Measurements from ENCODE around the gene WIF1. TPM values are rescaled to one million over a fixed set of nuclear protein-coding genes. Genes with fewer than 3 reads are reported as not detected.
A peak's percentile ranks its signal among the peaks of the same experiment; 100 is the strongest.

Gene WIF1
- total RNA-seq, 1 donor from 2014 or later = 0.19 TPM

- peak; percentile 48 for DNase-seq (ENCODE audit: low read depth)
Observed at GRCh38 chr12:65123435-65124063, 2.4 kb upstream of the WIF1 start.

- DNase-seq (ENCODE audit: low read depth) = peak; percentile 23
Observed at GRCh38 chr12:65122703-65123102, 1.6 kb upstream of the WIF1 start.

DNA sequence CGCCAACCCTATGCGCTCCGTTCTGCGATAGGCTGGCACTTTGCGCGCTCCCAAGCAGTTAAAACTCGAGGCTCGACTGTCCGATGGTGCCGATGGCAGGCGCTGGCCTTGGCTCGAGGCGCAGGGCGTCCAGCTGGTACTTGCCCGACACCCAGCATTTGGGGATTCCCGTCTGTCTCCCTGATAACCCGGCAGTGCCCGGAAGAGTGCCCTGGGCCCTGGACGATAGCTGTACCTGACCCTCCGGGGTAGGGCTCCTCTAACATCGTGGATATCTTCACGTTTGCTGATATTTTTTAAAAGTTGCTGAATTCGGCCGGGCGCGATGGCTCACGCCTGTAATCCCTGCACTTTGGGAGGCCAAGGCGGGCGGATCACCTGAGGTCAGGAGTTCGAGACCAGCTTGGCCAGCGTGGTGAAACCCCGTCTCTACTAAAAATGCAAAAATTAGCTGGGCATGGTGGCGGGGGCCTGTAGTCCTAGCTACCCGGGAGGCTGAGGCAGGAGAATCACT is 908 bp upstream of the WIF1 start:
- DNase-seq (ENCODE audit: low read depth) = no peak

DNA sequence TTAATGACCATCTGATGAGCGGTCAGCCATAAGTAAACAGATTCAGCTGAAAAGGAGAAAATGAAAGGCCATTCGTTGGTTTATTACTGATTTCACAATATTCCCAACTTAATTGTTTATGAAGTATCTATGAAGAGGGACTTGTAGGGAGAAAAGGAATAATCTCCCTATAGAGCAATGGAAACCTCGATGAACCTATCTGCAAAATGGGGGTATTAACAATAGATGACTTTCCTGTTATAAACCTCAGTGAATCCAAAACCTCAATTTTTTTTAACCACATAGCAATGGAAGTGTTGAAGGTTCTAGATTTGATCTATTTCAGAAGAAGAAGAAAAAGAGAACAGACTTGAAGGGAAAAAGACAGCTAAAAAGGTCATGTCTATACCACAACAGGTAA is 2.0 kb downstream of the WIF1 start:
- DNase-seq (ENCODE audit: low read depth) = no peak

GRCh38 chr12:65113621-65114035 is 7.5 kb downstream of the WIF1 start:
- peak; percentile 12 for DNase-seq (ENCODE audit: low read depth)

DNA sequence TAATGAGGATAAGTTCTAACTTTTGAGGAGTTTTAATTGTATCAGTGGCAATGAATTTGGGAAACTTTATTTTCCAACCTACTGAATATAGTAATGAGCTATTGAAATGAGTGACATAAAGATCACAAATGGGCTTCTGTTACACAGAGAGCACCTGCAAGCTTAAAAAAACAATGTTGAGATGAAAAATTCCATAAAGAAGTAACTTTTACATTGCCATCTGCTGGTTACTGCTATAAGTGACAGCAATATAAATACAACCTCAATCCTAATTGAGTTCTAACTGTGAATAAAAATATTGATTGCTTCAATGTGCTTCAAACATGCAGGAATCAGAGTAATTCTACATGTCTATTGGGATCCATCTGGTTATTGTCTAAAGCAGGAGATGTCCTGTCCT is 14.2 kb downstream of the WIF1 start:
- no peak for DNase-seq (ENCODE audit: low read depth)

DNA sequence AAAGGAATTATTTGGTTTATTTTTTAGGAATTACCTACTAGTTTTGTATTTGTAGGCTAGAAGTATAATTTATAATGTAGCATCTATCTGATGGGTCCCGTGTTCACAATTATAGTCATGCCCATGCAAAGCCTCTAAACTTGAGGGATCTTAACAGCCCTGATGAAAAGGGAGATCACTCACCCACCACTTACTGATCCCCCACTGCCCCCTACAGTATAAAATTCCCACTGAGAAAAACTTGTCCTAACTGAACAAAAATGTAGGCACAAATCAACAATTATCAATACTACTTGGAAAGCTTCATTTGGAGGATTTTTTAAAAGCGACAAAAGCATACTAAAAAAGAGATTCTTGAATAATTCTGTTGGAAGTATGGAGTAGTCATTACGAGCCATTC is 21.0 kb downstream of the WIF1 start:
- DNase-seq (ENCODE audit: low read depth) = peak; percentile 33

- DNase-seq (ENCODE audit: low read depth) = no peak
Observed at GRCh38 chr12:65099182-65099581, 21.9 kb downstream of the WIF1 start.

DNA sequence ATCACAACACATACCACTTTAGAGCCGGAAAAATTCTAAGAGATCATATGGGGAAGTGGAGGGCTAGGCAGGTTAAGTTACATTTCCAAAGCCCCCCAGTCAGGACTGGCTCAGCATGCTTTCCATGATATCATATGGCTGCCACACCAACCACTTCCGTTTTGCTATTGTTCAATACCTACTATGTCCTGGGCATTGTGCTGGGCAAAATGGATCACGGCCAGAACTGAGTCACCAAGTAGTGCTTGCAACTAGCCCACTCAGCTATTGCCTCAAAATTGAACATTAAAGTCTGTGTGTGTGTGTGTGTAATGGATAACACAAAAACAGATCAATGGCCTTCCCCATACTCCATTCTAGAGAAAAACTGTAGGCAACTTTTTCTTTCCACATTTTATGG is 22.7 kb downstream of the WIF1 start:
- no peak for DNase-seq (ENCODE audit: low read depth)

DNA sequence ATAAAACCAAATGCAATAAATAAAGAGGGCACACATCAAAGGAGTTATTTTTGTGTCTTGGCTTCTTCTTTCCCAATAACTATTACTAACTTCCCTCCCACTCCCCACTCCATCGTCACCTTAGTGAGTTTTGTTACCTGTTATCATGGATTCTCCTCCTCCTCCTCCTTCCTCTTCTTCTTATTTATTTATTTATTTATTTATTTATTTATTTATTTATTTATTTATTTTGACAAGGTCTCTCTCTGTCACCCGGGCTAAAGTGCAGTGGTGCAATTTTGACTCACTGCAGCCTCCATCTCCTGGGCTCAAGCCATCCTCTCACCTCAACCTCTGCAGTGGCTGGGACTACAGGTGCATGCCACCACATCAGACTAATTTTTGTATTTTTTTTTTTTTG is 26.4 kb downstream of the WIF1 start:
- no peak for DNase-seq (ENCODE audit: low read depth)

- no peak for DNase-seq (ENCODE audit: low read depth)
Observed at GRCh38 chr12:65093606-65094005, 27.5 kb downstream of the WIF1 start.

DNA sequence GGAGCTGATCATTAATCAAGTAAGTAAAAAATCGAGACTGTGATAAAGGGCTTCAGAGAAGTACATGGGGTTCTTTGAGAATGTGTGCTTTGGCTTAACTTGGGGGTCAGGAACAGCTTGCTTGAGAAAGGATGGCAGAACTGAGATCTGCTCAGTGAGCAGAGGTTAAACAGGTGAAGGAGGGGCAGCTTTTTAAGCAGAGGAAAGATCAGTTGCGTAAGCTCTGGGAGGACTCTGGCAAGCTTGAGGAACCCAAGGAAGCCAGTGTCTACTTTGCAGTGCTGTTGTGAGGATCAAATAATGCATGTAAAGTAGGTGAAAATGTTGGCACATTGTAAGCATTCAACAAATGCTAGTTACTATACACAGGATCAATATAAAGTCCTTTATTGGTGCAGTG is 30.6 kb downstream of the WIF1 start:
- no peak for DNase-seq (ENCODE audit: low read depth)

DNA sequence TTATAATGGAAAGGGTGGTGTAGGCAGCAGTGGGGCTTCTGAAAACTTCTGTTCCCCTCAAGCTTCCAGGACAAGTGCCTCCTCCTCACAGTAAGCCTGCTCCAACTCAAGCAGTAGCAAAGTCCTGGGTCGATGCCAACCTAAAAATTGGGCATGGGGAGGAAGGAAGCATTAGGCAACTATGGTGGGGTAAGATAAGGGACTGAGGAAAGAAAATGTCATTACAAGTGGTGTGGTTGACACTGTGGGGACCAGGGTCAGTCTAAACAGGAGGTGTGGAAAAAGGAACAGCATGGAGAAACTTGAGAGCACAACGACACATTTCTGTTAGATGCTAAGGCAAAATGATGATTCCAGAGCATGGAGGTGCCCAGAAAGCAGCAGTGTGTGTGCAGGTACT is 34.9 kb downstream of the WIF1 start:
- DNase-seq (ENCODE audit: low read depth) = no peak

DNA sequence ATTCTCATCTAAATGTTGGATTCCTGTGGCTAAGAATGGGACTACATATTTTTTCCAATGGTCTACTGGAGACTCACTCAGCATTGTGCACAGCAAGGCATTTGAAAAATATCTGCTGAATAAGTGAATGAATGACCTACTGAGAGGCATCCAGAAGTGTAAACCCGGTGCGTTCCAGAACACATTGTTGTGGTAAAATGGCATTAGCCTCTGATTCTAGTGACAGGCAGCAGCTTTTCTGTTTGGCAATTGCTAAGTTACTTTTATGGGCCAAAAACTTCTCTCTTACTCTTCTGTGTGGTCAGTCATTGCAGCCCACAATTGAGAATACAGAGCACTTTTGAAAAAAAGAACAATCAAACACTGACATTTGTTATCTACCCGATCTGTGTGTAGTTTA is 36.5 kb downstream of the WIF1 start:
- DNase-seq (ENCODE audit: low read depth) = no peak

GRCh38 chr12:65083581-65083980 is 37.5 kb downstream of the WIF1 start:
- DNase-seq (ENCODE audit: low read depth) = no peak

- DNase-seq (ENCODE audit: low read depth) = no peak
Observed at GRCh38 chr12:65082406-65082805, 38.7 kb downstream of the WIF1 start.

DNA sequence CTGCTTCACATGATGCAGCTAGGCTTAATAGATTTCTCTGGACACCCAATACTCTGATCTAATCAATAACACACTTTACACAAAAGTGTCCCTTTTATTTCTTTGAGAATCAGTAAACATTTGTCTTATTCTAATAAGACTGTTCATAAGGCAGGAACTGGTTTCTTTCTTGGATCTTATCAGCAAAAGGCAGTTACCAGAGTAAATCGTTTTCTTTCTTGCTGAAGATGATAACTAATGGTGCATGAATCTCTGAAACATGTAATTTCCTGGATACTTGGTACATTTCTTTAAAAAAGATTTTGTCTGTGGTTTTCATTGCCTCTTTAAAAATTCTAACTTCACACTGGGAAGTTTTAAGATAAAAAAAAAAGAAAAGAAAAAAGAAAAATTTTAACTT is 39.6 kb downstream of the WIF1 start:
- DNase-seq (ENCODE audit: low read depth) = no peak

- DNase-seq (ENCODE audit: low read depth) = no peak
Observed at GRCh38 chr12:65074932-65075331, 46.2 kb downstream of the WIF1 start.

DNA sequence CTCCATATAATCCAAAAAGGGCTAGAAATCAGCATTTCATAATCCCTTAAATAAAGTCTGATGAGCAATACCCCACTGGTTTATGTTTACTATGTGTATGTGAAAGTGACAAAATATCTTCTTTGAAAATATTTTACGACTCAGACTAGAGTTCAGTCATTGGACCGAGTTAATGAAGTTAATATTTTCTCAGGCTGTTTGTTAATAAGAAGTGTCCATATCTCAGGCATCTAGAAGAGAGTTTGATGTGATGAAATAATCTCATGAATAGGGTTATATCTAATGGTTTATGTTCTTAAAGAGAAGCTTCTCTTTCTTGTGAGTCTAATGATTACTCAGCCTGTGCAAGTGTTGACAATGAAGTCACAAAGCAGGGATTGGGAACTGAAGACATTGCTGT is 51.8 kb downstream of the WIF1 start:
- DNase-seq (ENCODE audit: low read depth) = no peak

DNA sequence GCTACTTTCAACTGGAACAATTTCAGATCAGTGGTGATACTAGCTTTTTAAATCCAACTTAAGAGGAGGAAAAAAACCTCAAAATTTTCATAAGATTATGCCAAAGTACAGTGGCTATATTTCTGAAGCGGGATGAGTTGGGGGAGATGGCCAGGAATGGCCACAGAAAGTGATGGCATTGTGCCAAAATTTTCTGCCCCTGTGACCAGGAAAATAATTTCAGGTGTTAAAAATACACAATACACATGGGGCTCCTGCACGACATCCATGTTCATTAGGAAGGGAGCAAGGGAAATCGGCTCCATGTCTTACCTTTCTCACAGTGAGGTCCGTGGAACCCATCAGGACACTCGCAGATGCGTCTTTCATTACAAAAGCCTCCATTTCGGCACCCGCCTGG is 53.7 kb downstream of the WIF1 start:
- no peak for DNase-seq (ENCODE audit: low read depth)

- DNase-seq (ENCODE audit: low read depth) = no peak
Observed at GRCh38 chr12:65055859-65056258, 65.2 kb downstream of the WIF1 start.

- DNase-seq (ENCODE audit: low read depth) = no peak
Observed at GRCh38 chr12:65051218-65051617, 69.9 kb downstream of the WIF1 start.

GRCh38 chr12:65045269-65045668 is 75.8 kb downstream of the WIF1 start:
- no peak for DNase-seq (ENCODE audit: low read depth)

DNA sequence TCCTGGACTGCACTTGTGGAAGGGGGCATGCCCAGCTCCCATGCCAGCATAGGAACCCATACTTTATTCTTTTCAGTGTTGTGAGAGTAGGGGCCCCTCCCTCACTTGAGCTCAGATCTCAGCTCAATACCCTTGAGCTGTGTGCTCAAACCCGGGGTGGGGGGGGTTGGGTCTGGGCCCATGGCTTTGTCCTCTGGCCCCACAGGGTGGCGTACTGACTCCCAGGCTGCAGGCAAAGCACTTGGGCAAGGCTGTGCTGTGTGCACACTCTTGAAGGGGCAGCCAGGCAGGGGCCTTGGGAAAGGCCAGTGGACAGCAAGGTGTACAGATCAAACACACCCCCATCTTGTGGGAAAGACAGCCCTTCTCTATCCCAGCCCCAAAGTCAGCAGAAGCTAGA is 81.8 kb downstream of the WIF1 start:
- DNase-seq (ENCODE audit: low read depth) = no peak
